Bronchus fibroblast of lung (primary cell): ENCODE data around the gene OR12D3. TPM values are rescaled to one million over a fixed set of nuclear protein-coding genes. Genes with fewer than 3 reads are reported as not detected.

Experiments
- total RNA-seq: library from RNA; depleted of rRNA; stranded (reverse); fragments of >200 nt; gene quantifications from 2 replicates; pipeline ENCODE4 v1.2.3, GENCODE V29; 2015

Gene OR12D3
- total RNA-seq = not detected in 2 replicates

DNA sequence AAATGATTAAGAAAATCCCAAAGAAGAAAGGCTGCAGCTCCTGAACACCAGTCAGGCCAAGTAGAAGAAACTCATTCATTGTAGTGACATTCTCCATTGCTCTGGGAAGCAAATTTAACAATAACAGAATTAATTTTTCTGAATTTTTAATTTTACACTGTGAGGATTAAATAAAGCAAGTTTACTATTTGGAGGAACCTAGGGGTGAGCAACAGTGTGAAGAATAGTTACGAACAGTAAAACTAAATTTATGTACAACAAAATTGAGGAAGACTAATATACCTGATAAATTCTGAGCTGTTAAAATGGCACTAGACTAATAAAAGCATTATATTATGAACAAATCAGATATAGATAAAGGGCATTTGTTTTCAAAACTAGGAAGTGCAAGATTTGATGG, at the start of gene OR12D3:
OR12D3 (minus strand) TSS at position 101 of the 400 bp plus-strand sequence; CDS start at position 97, 4 bp downstream.

GRCh38 chr6:29414588-29414987, 39.5 kb upstream of the OR12D3 start, which contains the start of gene OR12D1:
Gene OR12D1 (plus strand): TSS chr6:29414928.

DNA sequence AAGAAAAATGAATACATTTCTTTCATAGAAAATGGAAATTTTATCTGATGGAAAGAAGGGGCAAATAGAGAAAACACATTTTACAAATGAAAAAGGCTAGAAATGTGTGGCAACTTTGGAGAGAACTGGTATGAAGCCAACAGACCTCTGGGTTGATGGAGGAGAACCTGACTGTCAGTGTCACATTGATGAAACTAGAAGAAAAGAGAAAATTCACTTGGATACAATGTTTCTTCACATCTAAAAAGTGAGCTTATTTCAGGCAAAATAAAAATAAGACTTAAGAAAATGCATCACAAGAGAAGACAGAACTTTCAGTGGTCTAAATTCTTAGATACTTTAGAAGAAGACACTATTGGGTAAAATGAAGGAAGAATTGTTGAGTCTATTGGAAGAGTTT, 20.2 kb upstream of the OR12D3 start, which contains the start of gene OR12D2:
OR12D2 (plus strand) TSS at position 301 of the 400 bp plus-strand sequence. CDS start 1,069 bp downstream, outside the sequence.

GRCh38 chr6:29368765-29369164, 6.3 kb downstream of the OR12D3 start, which contains the start of gene OR5V1:
Gene OR5V1 (minus strand): TSS chr6:29368865. CDS start chr6:29356195, 12,670 bp downstream.

Other genes with a start within 250 kb of the OR12D3 start
- not detected in 2 replicates for gene OR2J2, start 204.4 kb downstream of the OR12D3 start, total RNA-seq
- gene OR14J1, start 73.6 kb downstream of the OR12D3 start, total RNA-seq = not detected in 2 replicates
- gene OR5V1, start 6.4 kb downstream of the OR12D3 start, total RNA-seq = not detected in 2 replicates
- gene OR12D2, start 20.3 kb upstream of the OR12D3 start, total RNA-seq = not detected in 2 replicates
- not detected in 2 replicates for gene OR12D1, start 39.6 kb upstream of the OR12D3 start, total RNA-seq
- gene OR10C1, start 64.0 kb upstream of the OR12D3 start, total RNA-seq = not detected in 2 replicates
- not detected in 2 replicates for gene OR11A1, start 81.8 kb upstream of the OR12D3 start, total RNA-seq
- not detected in 2 replicates for gene OR2H1, start 81.9 kb upstream of the OR12D3 start, total RNA-seq
- not detected in 2 replicates for gene MAS1L, start 112.7 kb upstream of the OR12D3 start, total RNA-seq
- not detected in 2 replicates for gene UBD, start 184.4 kb upstream of the OR12D3 start, total RNA-seq
- not detected in 2 replicates for gene OR2H2, start 209.8 kb upstream of the OR12D3 start, total RNA-seq